ENCODE data around the gene HTRA2.
"Not testable (repeated sequence)": the region's sequence is repeated elsewhere in the genome, so short reads cannot be mapped to it uniquely, and the experiment has no call there.

HTRA2 gene

GRCh38 chr2:74556831-74557370 lies 27.2 kb downstream of the HTRA2 start:
- WGBS, 2 experiments (ENCODE audit: insufficient coverage in 2 of 2): 95 to 100% methylated on average over 2 to 5 of the region's 6 CpGs
- Histone ChIP-seq H3K4me1 (ENCODE audit: control insufficient read depth, insufficient read depth, low read length, poor library complexity, severe bottlenecking) (peaks cover 10% of the 10 kb centered on the region), H3K4me3 (ENCODE audit: extremely low read depth, insufficient read depth, low read length, poor library complexity, severe bottlenecking) (no peak overlapping the region), H3K9me3 (ENCODE audit: control insufficient read depth, low read length) (no peaks in the 10 kb centered on the region), H3K27ac (ENCODE audit: low read depth, low read length, severe bottlenecking) (no peak overlapping the region), H3K36me3 (ENCODE audit: control insufficient read depth, insufficient read depth, low read length) (peaks cover 13% of the 10 kb centered on the region)

GRCh38 chr2:74558284-74559230 lies 28.8 kb downstream of the HTRA2 start:
- peaks cover 10% of the 10 kb centered on the region for H3K4me1 ChIP-seq (ENCODE audit: control insufficient read depth, insufficient read depth, low read length, poor library complexity, severe bottlenecking)

GRCh38 chr2:74559912-74560311 lies 30.2 kb downstream of the HTRA2 start:
- 49% methylated on average over 2 of the region's 5 CpGs; no CpG with 5 or more reads in 1 of the 2 experiments for WGBS, 2 experiments (ENCODE audit: insufficient coverage in 2 of 2)

More at GRCh38 chr2:74558284-74559230, 28.8 kb downstream of the HTRA2 start:
- Histone ChIP-seq H3K9me3 (ENCODE audit: control insufficient read depth, low read length) (no peaks in the 10 kb centered on the region), H3K36me3 (ENCODE audit: control insufficient read depth, insufficient read depth, low read length) (peaks cover 9% of the 10 kb centered on the region), H3K27ac (ENCODE audit: low read depth, low read length, severe bottlenecking) (no peak overlapping the region), H3K4me3 (ENCODE audit: extremely low read depth, insufficient read depth, low read length, poor library complexity, severe bottlenecking) (no peak overlapping the region)
- 88 to 91% methylated on average over 5 to 7 of the region's 7 CpGs for WGBS, 2 experiments (ENCODE audit: insufficient coverage in 2 of 2)

DNA sequence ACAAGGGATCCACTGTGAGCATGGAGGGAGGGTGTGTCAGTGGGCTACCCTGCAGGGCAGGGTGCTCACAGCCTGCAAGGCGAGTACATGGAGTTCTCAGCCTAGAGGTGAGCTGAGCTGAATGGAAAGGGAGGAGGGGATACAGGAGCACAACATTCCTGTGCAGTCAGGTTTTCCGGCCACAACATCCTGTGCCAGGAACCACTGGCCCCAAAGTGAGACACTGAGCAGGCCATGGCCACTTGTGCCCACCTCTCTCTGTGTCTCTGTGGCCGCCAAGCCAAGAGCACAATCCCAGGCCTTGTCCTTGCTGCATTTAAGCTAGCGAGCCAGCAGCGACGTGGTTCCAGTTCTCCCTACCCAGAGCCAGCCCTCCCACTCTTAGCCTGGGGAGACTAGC lies 30.9 kb downstream of the HTRA2 start:
- WGBS, 2 experiments (ENCODE audit: insufficient coverage in 2 of 2): 69 to 86% methylated on average over 2 to 3 of the region's 6 CpGs
- Histone ChIP-seq H3K36me3 (ENCODE audit: control insufficient read depth, insufficient read depth, low read length) (peaks cover 9% of the 10 kb centered on the region), H3K27ac (ENCODE audit: low read depth, low read length, severe bottlenecking) (no peak overlapping the region), H3K9me3 (ENCODE audit: control insufficient read depth, low read length) (no peaks in the 10 kb centered on the region), H3K4me3 (ENCODE audit: extremely low read depth, insufficient read depth, low read length, poor library complexity, severe bottlenecking) (no peak overlapping the region), H3K4me1 (ENCODE audit: control insufficient read depth, insufficient read depth, low read length, poor library complexity, severe bottlenecking) (peaks cover 7% of the 10 kb centered on the region)

More at GRCh38 chr2:74559912-74560311, 30.2 kb downstream of the HTRA2 start:
- H3K27ac ChIP-seq (ENCODE audit: low read depth, low read length, severe bottlenecking): no peak overlapping the region
- H3K4me1 ChIP-seq (ENCODE audit: control insufficient read depth, insufficient read depth, low read length, poor library complexity, severe bottlenecking): peaks cover 10% of the 10 kb centered on the region
- H3K4me3 ChIP-seq (ENCODE audit: extremely low read depth, insufficient read depth, low read length, poor library complexity, severe bottlenecking): no peak overlapping the region
- H3K36me3 ChIP-seq (ENCODE audit: control insufficient read depth, insufficient read depth, low read length): peaks cover 9% of the 10 kb centered on the region
- no peaks in the 10 kb centered on the region for H3K9me3 ChIP-seq (ENCODE audit: control insufficient read depth, low read length)

- not testable (repeated sequence) for H3K9me3 ChIP-seq (ENCODE audit: control insufficient read depth, low read length); H3K27ac ChIP-seq (ENCODE audit: low read depth, low read length, severe bottlenecking); H3K4me3 ChIP-seq (ENCODE audit: extremely low read depth, insufficient read depth, low read length, poor library complexity, severe bottlenecking); H3K36me3 ChIP-seq (ENCODE audit: control insufficient read depth, insufficient read depth, low read length); H3K4me1 ChIP-seq (ENCODE audit: control insufficient read depth, insufficient read depth, low read length, poor library complexity, severe bottlenecking)
- WGBS, 2 experiments (ENCODE audit: insufficient coverage in 2 of 2): 71 to 100% methylated on average over 1 of the region's 1 CpG
Observed at GRCh38 chr2:74561022-74561421, 31.3 kb downstream of the HTRA2 start.

DNA sequence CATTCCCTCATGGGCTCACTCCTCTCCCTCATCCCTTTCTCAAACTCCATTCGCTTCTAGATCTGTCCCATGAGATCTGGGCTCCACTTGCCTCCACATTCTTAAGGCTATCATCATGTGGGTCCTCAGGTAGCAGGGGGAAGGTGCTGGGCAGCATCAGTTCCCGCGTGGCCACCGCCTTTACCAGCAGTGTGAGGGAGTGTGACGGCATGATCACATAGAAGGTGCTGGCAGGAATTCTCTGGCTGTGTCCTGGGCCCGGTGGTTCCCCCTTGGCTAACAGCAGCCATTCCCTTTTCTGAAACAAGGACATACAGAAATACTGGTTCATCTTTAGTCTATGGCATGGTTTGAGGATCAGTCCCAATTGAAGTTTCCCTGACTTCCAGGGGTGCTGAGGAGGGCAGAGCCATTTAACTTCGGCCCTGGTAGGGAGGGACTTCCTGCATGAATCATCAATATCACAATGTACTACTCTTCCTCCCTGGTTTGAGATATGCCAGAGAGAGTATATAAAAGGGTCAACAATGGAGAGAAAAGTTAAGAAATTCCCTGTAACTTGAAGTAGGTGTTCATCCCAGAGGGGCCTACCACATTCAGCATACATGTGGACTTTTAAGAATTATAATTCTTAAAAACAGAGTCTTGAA lies 32.5 kb downstream of the HTRA2 start:
- 94 to 100% methylated on average over 5 to 6 of the region's 7 CpGs for WGBS, 2 experiments (ENCODE audit: insufficient coverage in 2 of 2)
- H3K4me3 ChIP-seq (ENCODE audit: extremely low read depth, insufficient read depth, low read length, poor library complexity, severe bottlenecking): no peak overlapping the region
- no peaks in the 10 kb centered on the region for H3K4me1 ChIP-seq (ENCODE audit: control insufficient read depth, insufficient read depth, low read length, poor library complexity, severe bottlenecking)
- no peaks in the 10 kb centered on the region for H3K36me3 ChIP-seq (ENCODE audit: control insufficient read depth, insufficient read depth, low read length)
- H3K9me3 ChIP-seq (ENCODE audit: control insufficient read depth, low read length): no peaks in the 10 kb centered on the region
- no peak overlapping the region for H3K27ac ChIP-seq (ENCODE audit: low read depth, low read length, severe bottlenecking)

- Histone ChIP-seq H3K4me3 (ENCODE audit: extremely low read depth, insufficient read depth, low read length, poor library complexity, severe bottlenecking) (no peak overlapping the region), H3K9me3 (ENCODE audit: control insufficient read depth, low read length) (no peaks in the 10 kb centered on the region), H3K27ac (ENCODE audit: low read depth, low read length, severe bottlenecking) (no peak overlapping the region), H3K36me3 (ENCODE audit: control insufficient read depth, insufficient read depth, low read length) (no peaks in the 10 kb centered on the region), H3K4me1 (ENCODE audit: control insufficient read depth, insufficient read depth, low read length, poor library complexity, severe bottlenecking) (no peaks in the 10 kb centered on the region)
- 87 to 93% methylated on average over 3 to 4 of the region's 5 CpGs for WGBS, 2 experiments (ENCODE audit: insufficient coverage in 2 of 2)
Observed at GRCh38 chr2:74564222-74564621, 34.5 kb downstream of the HTRA2 start.

DNA sequence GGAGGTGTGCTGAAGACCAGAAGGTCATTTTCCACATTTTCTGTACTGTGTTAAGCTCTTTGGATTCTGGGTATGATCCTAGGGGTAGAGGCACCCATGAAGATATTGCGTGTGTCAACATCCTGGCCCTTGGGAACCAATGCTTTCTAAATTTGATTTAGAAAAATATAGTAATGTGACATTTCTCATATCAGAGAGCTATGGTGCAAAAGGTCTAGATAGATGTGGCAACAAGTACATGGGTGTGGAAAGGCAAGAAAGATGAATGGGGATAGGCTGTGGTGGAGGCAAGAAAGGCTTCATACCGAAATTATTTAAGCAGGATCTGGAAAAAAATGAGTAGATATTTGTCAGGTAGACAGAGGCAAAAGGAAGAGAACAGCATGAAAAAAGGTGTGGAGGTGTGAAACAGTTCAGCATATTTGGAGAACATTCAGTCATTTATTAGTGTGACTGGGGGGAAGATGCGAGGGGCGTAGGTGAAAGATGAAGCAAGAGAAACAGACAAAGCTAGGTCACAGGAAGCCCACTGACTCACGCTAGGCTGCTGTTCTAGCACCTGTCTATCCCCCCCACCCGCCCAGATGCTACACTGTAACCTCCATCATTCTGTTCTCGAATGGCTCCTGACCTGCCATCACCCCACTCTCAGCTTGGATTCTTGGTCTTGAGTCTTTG lies 36.5 kb downstream of the HTRA2 start:
- Histone ChIP-seq H3K4me3 (ENCODE audit: extremely low read depth, insufficient read depth, low read length, poor library complexity, severe bottlenecking) (no peak overlapping the region), H3K36me3 (ENCODE audit: control insufficient read depth, insufficient read depth, low read length) (no peaks in the 10 kb centered on the region), H3K4me1 (ENCODE audit: control insufficient read depth, insufficient read depth, low read length, poor library complexity, severe bottlenecking) (no peaks in the 10 kb centered on the region), H3K27ac (ENCODE audit: low read depth, low read length, severe bottlenecking) (no peak overlapping the region), H3K9me3 (ENCODE audit: control insufficient read depth, low read length) (no peaks in the 10 kb centered on the region)
- 94 to 100% methylated on average over 3 to 5 of the region's 7 CpGs for whole genome bisulfite sequencing, 2 experiments (ENCODE audit: insufficient coverage in 2 of 2)

DNA sequence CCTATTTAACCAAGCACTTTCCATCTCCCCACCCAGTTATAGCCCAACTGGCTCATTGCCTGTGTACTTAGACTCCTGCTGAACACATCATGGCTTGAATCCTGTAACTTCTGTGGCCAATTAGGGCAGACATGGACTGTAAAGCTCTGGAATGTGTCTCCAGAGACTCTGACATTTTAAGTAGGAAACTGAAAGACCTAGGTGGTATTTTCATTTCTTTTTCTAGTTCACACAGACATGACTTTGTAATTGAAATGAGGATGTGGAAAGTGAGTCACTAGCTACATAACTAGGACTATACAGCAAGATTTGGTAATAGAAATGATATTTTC lies 37.0 kb downstream of the HTRA2 start:
- H3K4me1 ChIP-seq (ENCODE audit: control insufficient read depth, insufficient read depth, low read length, poor library complexity, severe bottlenecking): no peaks in the 10 kb centered on the region
- no peak overlapping the region for H3K27ac ChIP-seq (ENCODE audit: low read depth, low read length, severe bottlenecking)
- no peaks in the 10 kb centered on the region for H3K36me3 ChIP-seq (ENCODE audit: control insufficient read depth, insufficient read depth, low read length)
- no peak overlapping the region for H3K4me3 ChIP-seq (ENCODE audit: extremely low read depth, insufficient read depth, low read length, poor library complexity, severe bottlenecking)
- no peaks in the 10 kb centered on the region for H3K9me3 ChIP-seq (ENCODE audit: control insufficient read depth, low read length)

GRCh38 chr2:74567881-74568280 lies 38.1 kb downstream of the HTRA2 start:
- WGBS, 2 experiments (ENCODE audit: insufficient coverage in 2 of 2): 79 to 98% methylated on average over 3 to 5 of the region's 5 CpGs
- Histone ChIP-seq H3K27ac (ENCODE audit: low read depth, low read length, severe bottlenecking) (no peak overlapping the region), H3K4me1 (ENCODE audit: control insufficient read depth, insufficient read depth, low read length, poor library complexity, severe bottlenecking) (no peaks in the 10 kb centered on the region), H3K4me3 (ENCODE audit: extremely low read depth, insufficient read depth, low read length, poor library complexity, severe bottlenecking) (no peak overlapping the region), H3K9me3 (ENCODE audit: control insufficient read depth, low read length) (no peaks in the 10 kb centered on the region), H3K36me3 (ENCODE audit: control insufficient read depth, insufficient read depth, low read length) (no peaks in the 10 kb centered on the region)

Data from mesodermal cell (in vitro differentiated cells).